HepG2 (cell line): Measurements from ENCODE around the gene ADH5. TPM values are rescaled to one million over a fixed set of nuclear protein-coding genes. Genes with fewer than 3 reads are reported as not detected.

ENCODE experiments used
- ADNP ChIP-seq: sonication (generic); formaldehyde crosslinking; IDR thresholded peaks from 2 replicates; pipeline ENCODE4 v1.4.0; 2020; ENCODE audit warnings: missing genetic modification reagents
- AKAP8 ChIP-seq: sonication (generic); formaldehyde crosslinking; IDR thresholded peaks from 2 replicates; pipeline ENCODE4 v1.5.1; 2020; ENCODE audit warnings: mild to moderate bottlenecking, missing genetic modification reagents
- BRD4 ChIP-seq: sonication (generic); formaldehyde crosslinking; IDR thresholded peaks from 2 replicates; pipeline ENCODE4 v1.4.0; 2020; ENCODE audit warnings: missing genetic modification reagents
- CBX5 ChIP-seq: sonication (generic); formaldehyde crosslinking; IDR thresholded peaks from 2 replicates; pipeline ENCODE4 v1.4.0; 2020; ENCODE audit warnings: missing genetic modification reagents, borderline replicate concordance
- HDAC1 ChIP-seq: sonication (generic); formaldehyde crosslinking; IDR thresholded peaks from 2 replicates; pipeline ENCODE4 v1.5.1; 2020; ENCODE audit warnings: mild to moderate bottlenecking, missing genetic modification reagents
- NR2F6 ChIP-seq, 2 experiments: IDR thresholded peaks; 2 replicates each; pipeline ENCODE4 v1.6.1; 2016; ENCODE audit warnings: antibody characterized with exemption in 1 of 2, mild to moderate bottlenecking in 1 of 2
- PCBP2 ChIP-seq: fragments of 200-400 bp; formaldehyde crosslinking; optimal IDR thresholded peaks from 2 replicates; pipeline ENCODE3; 2018; ENCODE audit warnings: low read length, low read depth; ENCODE audit not compliant: poor library complexity, severe bottlenecking
- PHF20 ChIP-seq: sonication (generic); formaldehyde crosslinking; IDR thresholded peaks from 2 replicates; pipeline ENCODE4 v1.5.0; 2020; ENCODE audit warnings: mild to moderate bottlenecking, missing genetic modification reagents
- POLR2AphosphoS5 ChIP-seq: IDR thresholded peaks from 2 replicates; pipeline ENCODE4 v1.6.1; 2012; ENCODE audit warnings: low read depth, low read length
- TAF1 ChIP-seq: sonication (generic); formaldehyde crosslinking; IDR thresholded peaks from 2 replicates; pipeline ENCODE4 v1.4.0; 2020; ENCODE audit warnings: missing genetic modification reagents
- THAP11 ChIP-seq: IDR thresholded peaks from 2 replicates; pipeline ENCODE4 v1.6.1; 2016; ENCODE audit warnings: missing biosample characterization, missing genetic modification reagents
- THAP8 ChIP-seq: sonication (generic); formaldehyde crosslinking; IDR thresholded peaks from 2 replicates; pipeline ENCODE4 v1.5.1; 2020; ENCODE audit warnings: missing genetic modification reagents, mild to moderate bottlenecking, borderline replicate concordance
- ZC3H4 ChIP-seq: sonication (generic); formaldehyde crosslinking; IDR thresholded peaks from 2 replicates; pipeline ENCODE4 v1.4.0; 2020; ENCODE audit warnings: missing genetic modification reagents, borderline replicate concordance
- ZNF230 ChIP-seq: sonication (generic); formaldehyde crosslinking; IDR thresholded peaks from 2 replicates; pipeline ENCODE4 v1.4.0; 2020; ENCODE audit warnings: mild to moderate bottlenecking, missing genetic modification reagents
- ZNF235 ChIP-seq: sonication (generic); formaldehyde crosslinking; IDR thresholded peaks from 2 replicates; pipeline ENCODE4 v1.8.1; 2023; ENCODE audit warnings: mild to moderate bottlenecking, missing genetic modification reagents, borderline replicate concordance
- ZNF260 ChIP-seq: sonication (generic); formaldehyde crosslinking; IDR thresholded peaks from 2 replicates; pipeline ENCODE4 v1.4.0; 2020; ENCODE audit warnings: missing genetic modification reagents, low read depth, mild to moderate bottlenecking, borderline replicate concordance
- ZNF33B ChIP-seq: sonication (generic); formaldehyde crosslinking; IDR thresholded peaks from 2 replicates; pipeline ENCODE4 v1.5.1; 2020; ENCODE audit warnings: mild to moderate bottlenecking, missing genetic modification reagents
- ZNF510 ChIP-seq: sonication (generic); formaldehyde crosslinking; IDR thresholded peaks from 2 replicates; pipeline ENCODE4 v1.4.0; 2020; ENCODE audit warnings: low read depth, mild to moderate bottlenecking, missing genetic modification reagents
- ZNF674 ChIP-seq: sonication (generic); formaldehyde crosslinking; IDR thresholded peaks from 2 replicates; pipeline ENCODE4 v1.5.0; 2020; ENCODE audit warnings: low read depth, mild to moderate bottlenecking, missing genetic modification reagents
- ZNF766 ChIP-seq: sonication (generic); formaldehyde crosslinking; IDR thresholded peaks from 2 replicates; pipeline ENCODE4 v1.5.0; 2020; ENCODE audit warnings: missing genetic modification reagents, borderline replicate concordance
- ZNF773 ChIP-seq: sonication (generic); formaldehyde crosslinking; IDR thresholded peaks from 2 replicates; pipeline ENCODE4 v1.4.0; 2020; ENCODE audit warnings: missing genetic modification reagents, borderline replicate concordance
- ZNF777 ChIP-seq: sonication (generic); formaldehyde crosslinking; IDR thresholded peaks from 2 replicates; pipeline ENCODE4 v1.4.0; 2020; ENCODE audit warnings: missing genetic modification reagents
- ZNF792 ChIP-seq: IDR thresholded peaks from 2 replicates; pipeline ENCODE4 v1.6.1; 2016
- ZNF850 ChIP-seq: sonication (generic); formaldehyde crosslinking; conservative IDR thresholded peaks from 2 replicates; pipeline ENCODE4 v1.9.0; 2021; ENCODE audit warnings: mild to moderate bottlenecking, missing genetic modification reagents
- polyA plus RNA-seq, 8 experiments: library from polyadenylated mRNA; depleted of rRNA in 3 of 8; stranded (reverse) in 7 of 8; unstranded in 1 of 8; fragments of >200 nt; fragmentation: Illumina TruSeq in 4 of 8; extraction: Trizol in 4 of 8; gene quantifications; 2 replicates each; pipeline versions ENCODE4 v1.2.1 to v1.2.3, GENCODE V29; 2011 to 2016; ENCODE audit warnings: low read depth in 4 of 8, missing spikeins in 1 of 8, mixed read lengths in 1 of 8; ENCODE audit not compliant: insufficient read depth in 1 of 8
- total RNA-seq, 5 experiments: library from RNA; depleted of rRNA; stranded (reverse); fragments of >200 nt; fragmentation: Illumina TruSeq; extraction: Trizol; gene quantifications; 2 replicates each; pipeline ENCODE4 v1.2.3, GENCODE V29; 2016; ENCODE audit warnings: low read depth in 1 of 5
- TF ChIP-seq, protein P1 (sequence below): sonication (generic); formaldehyde crosslinking; IDR thresholded peaks from 2 replicates; pipeline ENCODE4 v1.8.0; 2022; ENCODE audit warnings: mild to moderate bottlenecking, missing genetic modification reagents, moderate library complexity
- TF ChIP-seq, protein P2 (sequence below): IDR thresholded peaks from 2 replicates; pipeline ENCODE4 v1.6.1; 2016; ENCODE audit warnings: missing compliant biosample characterization, missing genetic modification reagents, borderline replicate concordance
- TF ChIP-seq, protein P3 (sequence below): sonication (generic); formaldehyde crosslinking; IDR thresholded peaks from 2 replicates; pipeline ENCODE4 v1.4.0; 2020; ENCODE audit warnings: mild to moderate bottlenecking, missing genetic modification reagents
- TF ChIP-seq, protein P4 (sequence below): sonication (generic); formaldehyde crosslinking; IDR thresholded peaks from 2 replicates; pipeline ENCODE4 v1.8.1; 2023; ENCODE audit warnings: missing genetic modification reagents, mild to moderate bottlenecking, borderline replicate concordance

The ADH5 gene
- total and polyA plus RNA-seq, 2 of the 13 experiments (the other 11 are each of a cell fraction or from before 2014, with no cell fraction given) = 349 to 512 TPM

GRCh38 chr4:99088481-99089365, at the start of gene ADH5 (continued):
- TF ChIP-seq ZNF674 (no peak), TAF1 (CRISPR knock-in tag) (peak; percentile 95), ZC3H4 (no peak), PCBP2 (no peak), ZNF33B (CRISPR knock-in tag) (peak; percentile 88), HDAC1 (CRISPR knock-in tag) (peak; percentile 69), THAP11 (CRISPR knock-in tag) (peak; percentile 56), ZNF777 (CRISPR knock-in tag) (peak; percentile 45; the same call in 1 of the 2 replicates), BRD4 (CRISPR knock-in tag) (peak; percentile 86), ADNP (CRISPR knock-in tag) (no peak), ZNF230 (peak; percentile 92), ZNF850 (CRISPR knock-in tag) (no peak), AKAP8 (CRISPR knock-in tag) (no peak), CBX5 (CRISPR knock-in tag) (peak; percentile 39; the same call in 1 of the 2 replicates), ZNF235 (CRISPR knock-in tag) (no peak; the same call in 1 of the 2 replicates), NR2F6 (IDR thresholded peaks at IDR 0.05) (no peak), NR2F6 (CRISPR knock-in tag; IDR thresholded peaks at IDR 0.05) (no peak), ZNF792 (CRISPR knock-in tag) (0 out of 2 replicates have a peak, but pooled peaks have one; percentile 49), POLR2AphosphoS5 (peak; percentile 98), ZNF773 (CRISPR knock-in tag) (0 out of 2 replicates have a peak, but pooled peaks have one; percentile 12), ZNF766 (CRISPR knock-in tag) (peak; percentile 62; the same call in 1 of the 2 replicates), THAP8 (CRISPR knock-in tag) (peak; percentile 23; the same call in 1 of the 2 replicates), ZNF260 (CRISPR knock-in tag) (no peak), PHF20 (CRISPR knock-in tag) (peak; percentile 64), ZNF510 (CRISPR knock-in tag) (peak; percentile 97; the same call in 1 of the 2 replicates)
- TF ChIP-seq, protein P1, sequence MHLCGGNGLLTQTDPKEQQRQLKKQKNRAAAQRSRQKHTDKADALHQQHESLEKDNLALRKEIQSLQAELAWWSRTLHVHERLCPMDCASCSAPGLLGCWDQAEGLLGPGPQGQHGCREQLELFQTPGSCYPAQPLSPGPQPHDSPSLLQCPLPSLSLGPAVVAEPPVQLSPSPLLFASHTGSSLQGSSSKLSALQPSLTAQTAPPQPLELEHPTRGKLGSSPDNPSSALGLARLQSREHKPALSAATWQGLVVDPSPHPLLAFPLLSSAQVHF (CRISPR knock-in tag) = peak; percentile 50; the same call in 1 of the 2 replicates
- TF ChIP-seq, protein P2, sequence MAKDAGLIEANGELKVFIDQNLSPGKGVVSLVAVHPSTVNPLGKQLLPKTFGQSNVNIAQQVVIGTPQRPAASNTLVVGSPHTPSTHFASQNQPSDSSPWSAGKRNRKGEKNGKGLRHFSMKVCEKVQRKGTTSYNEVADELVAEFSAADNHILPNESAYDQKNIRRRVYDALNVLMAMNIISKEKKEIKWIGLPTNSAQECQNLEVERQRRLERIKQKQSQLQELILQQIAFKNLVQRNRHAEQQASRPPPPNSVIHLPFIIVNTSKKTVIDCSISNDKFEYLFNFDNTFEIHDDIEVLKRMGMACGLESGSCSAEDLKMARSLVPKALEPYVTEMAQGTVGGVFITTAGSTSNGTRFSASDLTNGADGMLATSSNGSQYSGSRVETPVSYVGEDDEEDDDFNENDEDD = peak; percentile 31; the same call in 1 of the 2 replicates
- TF ChIP-seq, protein P3, sequence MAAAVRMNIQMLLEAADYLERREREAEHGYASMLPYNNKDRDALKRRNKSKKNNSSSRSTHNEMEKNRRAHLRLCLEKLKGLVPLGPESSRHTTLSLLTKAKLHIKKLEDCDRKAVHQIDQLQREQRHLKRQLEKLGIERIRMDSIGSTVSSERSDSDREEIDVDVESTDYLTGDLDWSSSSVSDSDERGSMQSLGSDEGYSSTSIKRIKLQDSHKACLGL (CRISPR knock-in tag) = peak; percentile 68; the same call in 1 of the 2 replicates
- TF ChIP-seq, protein P4, sequence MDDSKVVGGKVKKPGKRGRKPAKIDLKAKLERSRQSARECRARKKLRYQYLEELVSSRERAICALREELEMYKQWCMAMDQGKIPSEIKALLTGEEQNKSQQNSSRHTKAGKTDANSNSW (CRISPR knock-in tag) = 0 out of 2 replicates have a peak, but pooled peaks have one; percentile 33
